Measurements from ENCODE around the gene FAM24B. TPM values are rescaled to one million over a fixed set of nuclear protein-coding genes. Genes with fewer than 3 reads are reported as not detected.

Gene FAM24B
- total RNA-seq, 1 donor from 2014 or later, result 1.0 TPM

DNA sequence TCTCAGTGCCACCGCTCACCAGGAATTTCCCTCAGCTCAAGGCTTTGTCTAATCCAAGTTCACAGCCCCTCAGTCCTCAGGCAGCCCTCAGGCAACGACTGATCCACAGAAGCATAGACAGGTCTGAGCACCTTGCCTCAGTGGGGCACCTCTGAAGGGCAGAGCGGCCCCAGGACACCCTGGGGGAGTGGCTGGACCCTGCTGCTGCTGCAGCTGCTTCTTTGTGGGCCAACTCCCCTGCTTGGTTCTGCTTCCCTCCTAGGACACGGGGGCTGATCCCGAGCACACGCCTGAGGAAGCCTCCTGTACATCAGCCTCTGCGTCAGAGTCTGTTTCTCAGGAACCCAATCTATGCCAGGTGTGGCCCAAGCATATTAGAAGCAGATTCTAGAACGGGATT lies 49.9 kb downstream of the FAM24B start:
- Histone ChIP-seq H3K9me3 (ENCODE audit: control insufficient read depth in 3 of 3, low read length in 3 of 3) (no peaks in the 10 kb centered on the region), H3K27ac (ENCODE audit: low read depth, low read length) (no peak overlapping the region), H3K9ac (ENCODE audit: low read depth in 1 of 3, low read length in 3 of 3) (no peak overlapping the region), H3K27me3 (ENCODE audit: control insufficient read depth in 3 of 3, insufficient read depth in 3 of 3, low read length in 3 of 3) (no peaks in the 10 kb centered on the region), H3K4me3 (ENCODE audit: low read length in 3 of 3) (no peak overlapping the region), H3K4me1 (ENCODE audit: control insufficient read depth in 3 of 3, insufficient read depth in 3 of 3, low read length in 3 of 3) (no peaks in the 10 kb centered on the region), H3K36me3 (ENCODE audit: control insufficient read depth in 3 of 3, insufficient read depth in 3 of 3, low read length in 3 of 3) (peaks cover 0 to 4% (median 0%) of the 10 kb centered on the region in 3 donors)

DNA sequence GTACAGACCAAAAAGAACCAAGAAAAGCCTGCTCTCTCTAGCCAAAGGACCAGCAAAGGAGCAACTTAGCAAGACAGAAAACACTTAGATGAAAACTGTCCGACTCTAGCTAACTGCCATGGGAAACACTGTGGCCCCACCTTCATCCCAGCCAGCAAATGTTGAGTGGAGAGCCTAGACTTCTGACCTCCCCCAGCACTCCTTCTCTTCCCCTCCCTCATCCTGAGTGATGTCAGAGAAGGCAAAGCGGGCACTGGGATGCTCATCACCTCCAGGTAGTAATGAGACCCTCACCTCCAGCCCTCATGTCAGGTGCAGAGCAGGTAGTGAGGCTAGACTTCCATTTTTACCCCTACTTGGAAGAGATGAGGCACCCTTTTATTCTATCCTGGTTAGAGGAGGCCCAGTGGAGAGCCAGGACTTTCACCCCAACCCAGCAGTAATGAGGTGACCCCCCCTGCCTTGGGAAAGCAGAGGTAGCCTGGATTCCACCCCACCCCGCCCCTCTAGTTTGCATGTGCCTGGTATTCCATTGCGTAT lies 50.6 kb downstream of the FAM24B start:
- no peak overlapping the region for H3K4me3 ChIP-seq (ENCODE audit: low read length in 3 of 3)
- H3K27me3 ChIP-seq (ENCODE audit: control insufficient read depth in 3 of 3, insufficient read depth in 3 of 3, low read length in 3 of 3), result no peaks in the 10 kb centered on the region
- H3K9me3 ChIP-seq (ENCODE audit: control insufficient read depth in 3 of 3, low read length in 3 of 3), result no peaks in the 10 kb centered on the region
- H3K9ac ChIP-seq (ENCODE audit: low read depth in 1 of 3, low read length in 3 of 3), result no peak overlapping the region
- H3K4me1 ChIP-seq (ENCODE audit: control insufficient read depth in 3 of 3, insufficient read depth in 3 of 3, low read length in 3 of 3), result no peaks in the 10 kb centered on the region
- peaks cover 0 to 4% (median 0%) of the 10 kb centered on the region in 3 donors for H3K36me3 ChIP-seq (ENCODE audit: control insufficient read depth in 3 of 3, insufficient read depth in 3 of 3, low read length in 3 of 3)
- H3K27ac ChIP-seq (ENCODE audit: low read depth, low read length), result no peak overlapping the region

DNA sequence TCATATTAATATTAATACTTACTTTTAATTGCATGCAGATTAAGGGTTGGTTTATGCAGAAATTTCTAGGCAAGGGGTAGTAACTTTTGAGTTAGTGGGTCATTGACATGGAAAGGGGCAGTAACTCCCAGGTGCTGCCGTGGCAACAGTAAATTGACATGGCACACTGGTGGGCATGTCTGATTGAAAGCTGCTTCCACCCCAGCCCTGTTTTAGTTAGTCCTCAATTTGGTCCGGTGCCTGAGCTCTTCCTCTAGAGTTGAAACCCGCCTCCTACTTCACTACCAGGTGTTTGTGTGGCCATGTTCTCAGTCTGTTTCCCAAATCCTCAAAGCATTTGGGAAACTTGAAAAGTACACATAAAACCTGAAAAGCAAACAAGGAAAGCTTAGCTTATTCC lies 52.1 kb downstream of the FAM24B start:
- peaks cover 0 to 7% (median 2%) of the 10 kb centered on the region in 3 donors for H3K27me3 ChIP-seq (ENCODE audit: control insufficient read depth in 3 of 3, insufficient read depth in 3 of 3, low read length in 3 of 3)
- H3K4me3 ChIP-seq (ENCODE audit: low read length in 3 of 3), result no peak overlapping the region
- H3K36me3 ChIP-seq (ENCODE audit: control insufficient read depth in 3 of 3, insufficient read depth in 3 of 3, low read length in 3 of 3), result peaks cover 0 to 4% (median 0%) of the 10 kb centered on the region in 3 donors
- H3K9ac ChIP-seq (ENCODE audit: low read depth in 1 of 3, low read length in 3 of 3), result no peak overlapping the region
- no peaks in the 10 kb centered on the region for H3K4me1 ChIP-seq (ENCODE audit: control insufficient read depth in 3 of 3, insufficient read depth in 3 of 3, low read length in 3 of 3)
- H3K9me3 ChIP-seq (ENCODE audit: control insufficient read depth in 3 of 3, low read length in 3 of 3), result no peaks in the 10 kb centered on the region
- H3K27ac ChIP-seq (ENCODE audit: low read depth, low read length), result no peak overlapping the region

DNA sequence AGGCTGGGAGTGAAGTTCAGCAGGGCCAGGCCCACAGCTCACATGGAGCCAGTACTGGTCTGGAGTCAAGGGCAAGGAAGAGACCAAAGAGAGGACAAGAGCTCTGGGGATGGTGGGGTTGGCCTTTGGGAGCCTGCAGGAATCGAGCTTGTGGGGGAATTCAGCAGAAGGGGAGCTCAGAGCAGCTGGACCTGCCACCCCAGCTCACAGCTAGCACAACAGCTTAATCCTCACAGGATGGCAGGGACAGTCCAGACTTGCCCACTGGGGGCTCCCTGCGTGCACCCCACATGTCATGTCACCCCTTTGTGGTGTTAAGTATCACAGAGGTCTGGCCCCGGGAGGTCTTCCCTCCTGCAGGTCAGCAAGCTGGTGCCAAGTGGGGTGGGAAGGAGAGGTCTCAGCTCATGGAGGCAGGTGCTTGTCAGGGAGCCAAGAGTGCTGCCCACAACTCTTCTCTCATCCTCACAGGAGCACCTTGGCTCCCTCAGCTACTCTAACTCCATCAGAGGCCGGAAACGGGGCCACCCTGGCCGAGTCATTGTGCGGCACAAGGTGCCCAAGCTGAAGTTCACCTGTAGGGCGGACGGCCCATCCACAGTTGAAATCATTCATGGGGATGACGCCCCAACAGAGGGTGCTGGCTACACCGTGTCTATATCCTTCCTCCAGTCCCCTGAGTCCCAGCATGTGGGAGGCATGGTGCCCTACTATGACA lies 56.2 kb downstream of the FAM24B start:
- peaks cover 21 to 33% (median 22%) of the 10 kb centered on the region in 3 donors for H3K27me3 ChIP-seq (ENCODE audit: control insufficient read depth in 3 of 3, insufficient read depth in 3 of 3, low read length in 3 of 3)
- no peaks in the 10 kb centered on the region for H3K9me3 ChIP-seq (ENCODE audit: control insufficient read depth in 3 of 3, low read length in 3 of 3)

DNA sequence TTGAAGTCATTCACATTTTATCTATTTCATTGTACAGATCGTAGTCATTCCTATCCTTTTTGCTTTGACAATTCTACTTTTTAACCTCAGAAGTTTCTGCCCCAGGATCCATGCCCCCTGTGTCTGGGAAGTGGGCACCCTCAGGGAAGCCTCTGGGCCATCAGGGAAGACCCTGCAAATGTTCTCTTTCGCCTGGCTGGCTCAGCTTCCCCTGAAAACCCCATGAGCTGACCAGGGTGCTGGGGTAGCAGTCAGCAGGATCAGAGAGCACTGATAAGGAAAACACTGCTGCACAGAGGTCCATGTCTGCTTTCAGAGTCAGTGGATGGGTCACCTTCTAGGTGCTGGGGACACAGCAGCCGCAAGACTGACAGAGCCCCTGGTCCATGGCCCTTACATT lies 57.6 kb downstream of the FAM24B start:
- Histone ChIP-seq H3K4me3 (ENCODE audit: low read length in 3 of 3) (no peak overlapping the region), H3K36me3 (ENCODE audit: control insufficient read depth in 3 of 3, insufficient read depth in 3 of 3, low read length in 3 of 3) (no peaks in the 10 kb centered on the region), H3K27ac (ENCODE audit: low read depth, low read length) (no peak overlapping the region), H3K9ac (ENCODE audit: low read depth in 1 of 3, low read length in 3 of 3) (no peak overlapping the region), H3K27me3 (ENCODE audit: control insufficient read depth in 3 of 3, insufficient read depth in 3 of 3, low read length in 3 of 3) (peaks cover 22 to 33% (median 28%) of the 10 kb centered on the region in 3 donors), H3K4me1 (ENCODE audit: control insufficient read depth in 3 of 3, insufficient read depth in 3 of 3, low read length in 3 of 3) (no peaks in the 10 kb centered on the region), H3K9me3 (ENCODE audit: control insufficient read depth in 3 of 3, low read length in 3 of 3) (no peaks in the 10 kb centered on the region)

More for the DNA sequence above, 56.2 kb downstream of the FAM24B start:
- no peak overlapping the region for H3K9ac ChIP-seq (ENCODE audit: low read depth in 1 of 3, low read length in 3 of 3)
- no peak overlapping the region for H3K4me3 ChIP-seq (ENCODE audit: low read length in 3 of 3)
- H3K4me1 ChIP-seq (ENCODE audit: control insufficient read depth in 3 of 3, insufficient read depth in 3 of 3, low read length in 3 of 3), result no peaks in the 10 kb centered on the region
- H3K27ac ChIP-seq (ENCODE audit: low read depth, low read length), result no peak overlapping the region
- no peaks in the 10 kb centered on the region for H3K36me3 ChIP-seq (ENCODE audit: control insufficient read depth in 3 of 3, insufficient read depth in 3 of 3, low read length in 3 of 3)

- Histone ChIP-seq H3K4me3 (ENCODE audit: low read length in 3 of 3) (no peak overlapping the region), H3K27me3 (ENCODE audit: control insufficient read depth in 3 of 3, insufficient read depth in 3 of 3, low read length in 3 of 3) (peaks cover 17 to 22% (median 20%) of the 10 kb centered on the region in 3 donors), H3K27ac (ENCODE audit: low read depth, low read length) (no peak overlapping the region), H3K9ac (ENCODE audit: low read depth in 1 of 3, low read length in 3 of 3) (no peak overlapping the region), H3K9me3 (ENCODE audit: control insufficient read depth in 3 of 3, low read length in 3 of 3) (no peaks in the 10 kb centered on the region), H3K36me3 (ENCODE audit: control insufficient read depth in 3 of 3, insufficient read depth in 3 of 3, low read length in 3 of 3) (no peaks in the 10 kb centered on the region), H3K4me1 (ENCODE audit: control insufficient read depth in 3 of 3, insufficient read depth in 3 of 3, low read length in 3 of 3) (no peaks in the 10 kb centered on the region)
Observed at GRCh38 chr10:122815458-122815857, 63.9 kb downstream of the FAM24B start.

DNA sequence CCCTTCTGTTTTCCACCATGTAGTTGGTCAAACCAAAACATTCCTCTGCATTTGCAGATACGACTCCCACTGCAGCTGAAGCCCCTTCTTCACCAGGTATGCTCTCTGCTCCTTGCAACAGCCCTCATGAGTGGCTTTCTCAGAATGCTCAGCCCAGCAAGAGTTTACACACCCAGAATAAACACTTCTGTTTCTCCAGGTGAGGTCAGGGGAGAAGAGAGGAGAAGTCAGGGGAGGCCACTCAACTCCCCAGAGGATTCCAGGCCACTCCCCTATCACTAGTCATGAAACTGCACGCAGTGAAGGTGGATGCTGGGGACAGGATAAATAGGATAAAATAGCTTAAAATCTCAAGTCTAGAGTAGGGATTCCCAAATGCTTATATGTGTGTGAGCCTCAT lies 64.9 kb downstream of the FAM24B start:
- no peak overlapping the region for H3K9ac ChIP-seq (ENCODE audit: low read depth in 1 of 3, low read length in 3 of 3)
- H3K27me3 ChIP-seq (ENCODE audit: control insufficient read depth in 3 of 3, insufficient read depth in 3 of 3, low read length in 3 of 3), result peaks cover 12 to 21% (median 13%) of the 10 kb centered on the region in 3 donors
- H3K4me3 ChIP-seq (ENCODE audit: low read length in 3 of 3), result no peak overlapping the region

GRCh38 chr10:122812751-122813150 lies 66.6 kb downstream of the FAM24B start:
- peaks cover 0 to 9% (median 2%) of the 10 kb centered on the region in 3 donors for H3K27me3 ChIP-seq (ENCODE audit: control insufficient read depth in 3 of 3, insufficient read depth in 3 of 3, low read length in 3 of 3)
- no peak overlapping the region for H3K4me3 ChIP-seq (ENCODE audit: low read length in 3 of 3)
- H3K9ac ChIP-seq (ENCODE audit: low read depth in 1 of 3, low read length in 3 of 3), result no peak overlapping the region
- H3K36me3 ChIP-seq (ENCODE audit: control insufficient read depth in 3 of 3, insufficient read depth in 3 of 3, low read length in 3 of 3), result no peaks in the 10 kb centered on the region
- no peak overlapping the region for H3K27ac ChIP-seq (ENCODE audit: low read depth, low read length)
- H3K4me1 ChIP-seq (ENCODE audit: control insufficient read depth in 3 of 3, insufficient read depth in 3 of 3, low read length in 3 of 3), result no peaks in the 10 kb centered on the region
- H3K9me3 ChIP-seq (ENCODE audit: control insufficient read depth in 3 of 3, low read length in 3 of 3), result no peaks in the 10 kb centered on the region

More for the DNA sequence above, 64.9 kb downstream of the FAM24B start:
- Histone ChIP-seq H3K9me3 (ENCODE audit: control insufficient read depth in 3 of 3, low read length in 3 of 3) (no peaks in the 10 kb centered on the region), H3K36me3 (ENCODE audit: control insufficient read depth in 3 of 3, insufficient read depth in 3 of 3, low read length in 3 of 3) (no peaks in the 10 kb centered on the region), H3K4me1 (ENCODE audit: control insufficient read depth in 3 of 3, insufficient read depth in 3 of 3, low read length in 3 of 3) (no peaks in the 10 kb centered on the region), H3K27ac (ENCODE audit: low read depth, low read length) (no peak overlapping the region)

DNA sequence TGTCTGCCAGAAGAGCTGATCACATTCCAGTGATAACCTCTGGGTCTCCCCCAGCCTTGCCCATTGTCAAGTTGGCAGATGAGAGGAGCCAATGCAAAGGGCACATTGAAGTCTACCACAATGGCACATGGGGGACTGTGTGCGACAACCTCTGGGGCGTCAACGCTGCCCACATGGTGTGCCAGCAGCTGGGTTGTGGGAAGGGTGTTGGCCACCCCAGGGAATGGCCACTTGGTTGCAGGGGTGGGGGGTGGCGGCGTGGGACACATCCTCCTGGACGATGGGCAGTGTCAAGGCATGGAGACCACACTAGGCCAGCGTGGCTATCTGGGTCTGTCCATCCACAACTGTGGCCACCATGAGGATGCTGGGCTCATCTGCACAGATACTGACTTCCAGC lies 77.1 kb downstream of the FAM24B start:
- H3K36me3 ChIP-seq (ENCODE audit: control insufficient read depth in 3 of 3, insufficient read depth in 3 of 3, low read length in 3 of 3), result no peaks in the 10 kb centered on the region
- no peak overlapping the region for H3K4me3 ChIP-seq (ENCODE audit: low read length in 3 of 3)
- H3K9me3 ChIP-seq (ENCODE audit: control insufficient read depth in 3 of 3, low read length in 3 of 3), result no peaks in the 10 kb centered on the region
- H3K4me1 ChIP-seq (ENCODE audit: control insufficient read depth in 3 of 3, insufficient read depth in 3 of 3, low read length in 3 of 3), result no peaks in the 10 kb centered on the region
- no peak overlapping the region for H3K27ac ChIP-seq (ENCODE audit: low read depth, low read length)
- H3K9ac ChIP-seq (ENCODE audit: low read depth in 1 of 3, low read length in 3 of 3), result no peak overlapping the region
- peaks cover 0 to 8% (median 0%) of the 10 kb centered on the region in 3 donors for H3K27me3 ChIP-seq (ENCODE audit: control insufficient read depth in 3 of 3, insufficient read depth in 3 of 3, low read length in 3 of 3)
